Subcutaneous abdominal adipose tissue (tissue), 5 donors: ENCODE results near the gene MAML3.
"Not testable (repeated sequence)": the region's sequence is repeated elsewhere in the genome, so short reads cannot be mapped to it uniquely, and the experiment has no call there.

Experiments
- H3K27ac ChIP-seq: one replicate; pipeline ENCODE4 v1.7.0; 2013; ENCODE audit warnings: low read depth, mild to moderate bottlenecking, inconsistent platforms, low read length, moderate library complexity
- H3K27me3 ChIP-seq, 5 donors: one replicate each; pipeline ENCODE4 v1.7.0; 2013; ENCODE audit warnings: low read length in 5 of 5, inconsistent platforms in 1 of 5; ENCODE audit not compliant: control insufficient read depth in 5 of 5, insufficient read depth in 4 of 5
- H3K36me3 ChIP-seq, 5 donors: one replicate each; pipeline ENCODE4 v1.7.0; 2013; ENCODE audit warnings: low read length in 5 of 5; ENCODE audit not compliant: control insufficient read depth in 5 of 5, insufficient read depth in 5 of 5
- H3K4me1 ChIP-seq, 5 donors: one replicate each; pipeline ENCODE4 v1.7.0; 2013; ENCODE audit warnings: low read length in 5 of 5, mild to moderate bottlenecking in 3 of 5, moderate library complexity in 1 of 5; ENCODE audit not compliant: control insufficient read depth in 5 of 5, insufficient read depth in 5 of 5
- H3K4me3 ChIP-seq, 5 donors: one replicate each; pipeline ENCODE4 v1.7.0; 2013; ENCODE audit warnings: low read length in 5 of 5, low read depth in 1 of 5
- H3K9ac ChIP-seq, 5 donors: one replicate each; pipeline ENCODE4 v1.7.0; 2013; ENCODE audit warnings: low read length in 5 of 5, mild to moderate bottlenecking in 4 of 5, moderate library complexity in 3 of 5
- H3K9me3 ChIP-seq, 5 donors: one replicate each; pipeline ENCODE4 v1.7.0; 2013; ENCODE audit warnings: low read length in 5 of 5; ENCODE audit not compliant: control insufficient read depth in 5 of 5
- donor health status: healthy.
- donor health status: healthy.
- donor health status: healthy.
- donor health status: healthy.
- donor health status: healthy.

MAML3 gene

GRCh38 chr4:139700568-139700967, 453.4 kb downstream of the MAML3 start:
- H3K4me3 ChIP-seq = no peak overlapping the region
- H3K4me1 ChIP-seq = no peaks in the 10 kb centered on the region
- H3K36me3 ChIP-seq = peaks cover 21 to 45% (median 22%) of the 10 kb centered on the region in 5 donors
- no peaks in the 10 kb centered on the region for H3K27me3 ChIP-seq
- H3K27ac ChIP-seq = no peak overlapping the region
- H3K9me3 ChIP-seq = peaks cover 0 to 4% (median 0%) of the 10 kb centered on the region in 5 donors
- H3K9ac ChIP-seq = no peak overlapping the region

- not testable (repeated sequence) for H3K9ac ChIP-seq, H3K27ac ChIP-seq, H3K4me1 ChIP-seq, H3K4me3 ChIP-seq, H3K27me3 ChIP-seq, H3K9me3 ChIP-seq
- H3K36me3 ChIP-seq = peaks cover 10 to 28% (median 18%) of the 10 kb centered on the region in 5 donors
These were observed 455.6 kb downstream of the MAML3 start for GRCh38 chr4:139698167-139698925.

- Histone ChIP-seq H3K4me1 (peaks cover 1 to 10% (median 8%) of the 10 kb centered on the region in 5 donors), H3K9ac (no peak overlapping the region), H3K36me3 (peaks cover 9 to 28% (median 18%) of the 10 kb centered on the region in 5 donors), H3K27me3 (no peaks in the 10 kb centered on the region), H3K4me3 (no peak overlapping the region), H3K27ac (no peak overlapping the region), H3K9me3 (peaks cover 0 to 4% (median 0%) of the 10 kb centered on the region in 5 donors)
These were observed 457.5 kb downstream of the MAML3 start for GRCh38 chr4:139696491-139696890.

- Histone ChIP-seq H3K9ac (no peak overlapping the region), H3K4me1 (peaks cover 1 to 10% (median 8%) of the 10 kb centered on the region in 5 donors), H3K4me3 (no peak overlapping the region), H3K36me3 (peaks cover 7 to 22% (median 12%) of the 10 kb centered on the region in 5 donors), H3K9me3 (peaks cover 0 to 4% (median 0%) of the 10 kb centered on the region in 5 donors), H3K27ac (no peak overlapping the region), H3K27me3 (no peaks in the 10 kb centered on the region)
These were observed 459.4 kb downstream of the MAML3 start for GRCh38 chr4:139694522-139695107.

- Histone ChIP-seq H3K9ac (no peak overlapping the region), H3K4me1 (peaks cover 1 to 10% (median 8%) of the 10 kb centered on the region in 5 donors), H3K27me3 (no peaks in the 10 kb centered on the region), H3K36me3 (peaks cover 7 to 22% (median 12%) of the 10 kb centered on the region in 5 donors), H3K4me3 (no peak overlapping the region), H3K27ac (no peak overlapping the region), H3K9me3 (peaks cover 0 to 4% (median 0%) of the 10 kb centered on the region in 5 donors)
These were observed 461.5 kb downstream of the MAML3 start for GRCh38 chr4:139692309-139693012.

- Histone ChIP-seq H3K27ac (no peak overlapping the region), H3K9me3 (no peaks in the 10 kb centered on the region), H3K36me3 (peaks cover 0 to 10% (median 0%) of the 10 kb centered on the region in 5 donors), H3K27me3 (no peaks in the 10 kb centered on the region), H3K4me3 (no peak overlapping the region), H3K9ac (no peak overlapping the region), H3K4me1 (peaks cover 1 to 10% (median 8%) of the 10 kb centered on the region in 5 donors)
These were observed 463.6 kb downstream of the MAML3 start for GRCh38 chr4:139690419-139690818.

- no peaks in the 10 kb centered on the region for H3K27me3 ChIP-seq
- no peak overlapping the region for H3K9ac ChIP-seq
- no peaks in the 10 kb centered on the region for H3K9me3 ChIP-seq
- H3K36me3 ChIP-seq = peaks cover 0 to 10% (median 6%) of the 10 kb centered on the region in 5 donors
- H3K4me1 ChIP-seq = peaks cover 1 to 10% (median 8%) of the 10 kb centered on the region in 5 donors
- H3K4me3 ChIP-seq = no peak overlapping the region
- no peak overlapping the region for H3K27ac ChIP-seq
These were observed 464.8 kb downstream of the MAML3 start for GRCh38 chr4:139689093-139689722.

GRCh38 chr4:139686988-139687387, 467.0 kb downstream of the MAML3 start:
- Histone ChIP-seq H3K9ac (no peak overlapping the region), H3K36me3 (peaks cover 0 to 8% (median 6%) of the 10 kb centered on the region in 5 donors), H3K4me1 (peaks cover 0 to 13% (median 3%) of the 10 kb centered on the region in 5 donors), H3K4me3 (no peak overlapping the region), H3K27ac (no peak overlapping the region), H3K9me3 (no peaks in the 10 kb centered on the region), H3K27me3 (no peaks in the 10 kb centered on the region)

- Histone ChIP-seq H3K9ac (no peak overlapping the region), H3K4me3 (no peak overlapping the region), H3K9me3 (no peaks in the 10 kb centered on the region), H3K36me3 (peaks cover 0 to 8% (median 6%) of the 10 kb centered on the region in 5 donors), H3K27ac (no peak overlapping the region), H3K4me1 (peaks cover 0 to 13% (median 3%) of the 10 kb centered on the region in 5 donors), H3K27me3 (no peaks in the 10 kb centered on the region)
These were observed 467.9 kb downstream of the MAML3 start for GRCh38 chr4:139686130-139686529.
